GM21528 (cell line): Measurements from ENCODE around the gene MRC1.

Experiments
- ATAC-seq: cut with Tn5 transposase; IDR thresholded peaks from one replicate; pipeline ENCODE4 v1.9.1; 2021; ENCODE audit warnings: mild to moderate bottlenecking, moderate library complexity; ENCODE audit not compliant: unreplicated experiment, low FRiP score

MRC1 gene

DNA sequence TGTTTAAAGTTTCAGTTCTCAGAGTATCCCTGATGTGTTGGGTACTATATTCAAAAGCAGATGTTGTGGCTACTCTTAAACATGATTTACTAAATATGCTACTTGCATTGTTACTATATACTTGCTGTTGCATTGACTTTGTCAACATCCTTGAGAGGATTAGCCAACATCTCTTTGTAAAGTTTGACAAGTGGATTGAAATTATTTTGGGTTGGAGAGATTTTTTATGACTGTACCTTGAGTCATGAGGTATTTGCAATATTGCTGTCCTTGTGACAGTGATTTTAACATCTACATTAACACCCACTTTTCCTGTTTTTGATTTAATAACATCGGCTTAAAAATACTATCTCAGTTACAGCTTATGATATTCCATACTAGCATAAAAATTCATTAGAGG is 31.9 kb downstream of the MRC1 start:
- no peak for ATAC-seq

DNA sequence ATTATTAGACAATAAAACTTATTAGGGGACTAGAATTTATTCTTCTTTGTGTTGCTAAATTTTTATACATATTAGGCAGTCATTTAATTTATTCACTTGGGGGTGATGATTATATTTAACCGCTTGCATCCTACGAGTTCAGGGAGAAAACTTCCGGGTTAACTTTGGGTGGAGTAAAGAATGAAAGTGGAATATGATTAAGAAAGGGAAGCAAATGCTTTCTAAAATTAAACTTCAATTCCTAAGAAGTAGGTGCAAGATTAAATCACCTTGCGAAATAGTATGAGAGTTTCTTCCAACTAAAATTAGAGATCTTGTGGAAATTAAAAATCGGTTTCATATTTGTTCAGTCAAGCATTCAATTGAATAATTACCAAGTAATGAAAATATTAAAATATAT is 33.5 kb downstream of the MRC1 start:
- ATAC-seq: no peak

DNA sequence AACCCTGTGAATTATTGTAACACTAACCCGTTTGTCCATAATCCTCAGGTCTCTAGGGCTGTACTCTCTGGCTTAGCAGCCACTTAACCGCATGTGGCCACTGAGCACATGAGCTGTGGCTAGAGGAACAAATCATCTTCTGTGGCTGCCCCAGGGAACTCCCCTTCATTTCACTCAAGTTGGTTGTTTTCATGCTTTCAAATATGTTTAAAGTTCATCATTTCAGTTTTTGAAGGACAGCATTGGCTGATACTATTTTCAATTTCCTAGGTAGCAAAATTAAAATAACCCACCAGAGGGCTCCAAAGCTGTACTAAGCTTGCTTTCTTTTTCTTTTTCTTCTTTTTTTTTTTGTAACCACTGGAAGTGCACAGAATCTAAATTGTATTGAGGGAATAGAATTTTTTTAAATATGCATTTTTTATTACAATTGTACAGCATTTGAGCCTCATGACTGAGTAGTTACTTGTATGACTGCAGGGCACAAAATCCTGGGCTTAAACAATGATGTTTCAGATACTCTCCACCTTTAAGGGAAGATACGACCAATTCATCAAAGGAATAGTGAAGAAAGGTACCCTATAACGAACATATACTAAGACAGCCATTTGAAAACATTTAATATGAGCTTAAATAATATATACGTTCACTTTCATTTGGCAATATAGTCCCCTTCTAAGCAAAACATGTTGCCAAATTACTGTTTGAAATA is 38.6 kb downstream of the MRC1 start:
- no peak for ATAC-seq

DNA sequence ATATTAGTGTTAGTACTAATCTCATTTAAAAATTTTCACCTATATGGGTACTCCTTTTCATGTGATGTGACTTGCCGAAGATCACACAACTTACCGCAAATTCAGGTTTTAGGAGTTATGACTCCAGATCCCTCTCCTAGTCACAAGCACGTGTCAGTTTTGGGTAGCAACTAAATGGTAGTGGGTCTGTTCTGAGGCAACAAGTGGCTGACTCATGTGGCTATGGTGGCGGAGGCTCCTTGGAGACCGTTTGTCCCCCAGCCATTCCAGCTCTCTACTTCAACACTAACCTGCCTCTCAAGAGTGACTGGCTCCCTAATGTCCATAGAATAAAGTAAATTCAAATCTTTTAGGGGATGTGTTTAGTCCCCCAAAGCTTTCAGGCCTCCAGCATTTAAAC is 39.5 kb downstream of the MRC1 start:
- no peak for ATAC-seq

DNA sequence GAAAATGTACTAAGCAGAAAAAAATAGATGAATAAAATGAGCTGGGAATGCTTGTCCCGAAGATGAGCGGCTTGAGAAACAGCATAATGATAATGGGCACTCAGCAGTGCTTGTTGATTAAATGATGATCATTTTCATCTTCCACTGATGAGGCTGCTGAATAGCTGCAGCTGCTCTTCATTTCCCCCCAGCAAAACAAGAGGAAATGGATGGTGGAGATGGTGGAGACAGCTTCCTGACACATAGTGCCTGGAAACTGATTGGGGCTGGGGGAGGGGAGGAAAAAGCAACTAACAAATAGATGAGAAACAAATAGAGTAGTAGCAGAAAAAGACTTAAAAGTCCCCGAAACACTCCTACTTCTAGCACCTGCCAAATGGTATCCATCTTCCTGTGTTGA is 41.4 kb downstream of the MRC1 start:
- ATAC-seq: no peak

DNA sequence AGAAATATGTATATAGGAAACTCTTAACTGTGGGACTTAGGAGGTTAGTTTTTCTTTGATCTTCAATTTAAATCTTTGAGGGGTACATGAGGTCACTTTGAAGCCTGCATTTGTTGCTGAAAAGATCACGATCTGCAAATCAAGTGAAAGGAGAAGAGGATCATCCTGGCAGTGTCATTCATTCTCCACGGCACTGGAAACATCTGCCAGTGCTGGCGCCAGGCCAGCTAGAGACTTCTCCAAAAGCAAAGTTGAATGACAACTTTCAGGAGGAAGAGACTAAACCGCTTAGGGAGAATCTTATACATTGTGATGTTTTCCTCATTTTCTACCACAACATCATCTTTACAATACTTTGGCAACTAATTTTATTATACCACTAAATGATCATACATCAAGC is 42.5 kb downstream of the MRC1 start:
- no peak for ATAC-seq

DNA sequence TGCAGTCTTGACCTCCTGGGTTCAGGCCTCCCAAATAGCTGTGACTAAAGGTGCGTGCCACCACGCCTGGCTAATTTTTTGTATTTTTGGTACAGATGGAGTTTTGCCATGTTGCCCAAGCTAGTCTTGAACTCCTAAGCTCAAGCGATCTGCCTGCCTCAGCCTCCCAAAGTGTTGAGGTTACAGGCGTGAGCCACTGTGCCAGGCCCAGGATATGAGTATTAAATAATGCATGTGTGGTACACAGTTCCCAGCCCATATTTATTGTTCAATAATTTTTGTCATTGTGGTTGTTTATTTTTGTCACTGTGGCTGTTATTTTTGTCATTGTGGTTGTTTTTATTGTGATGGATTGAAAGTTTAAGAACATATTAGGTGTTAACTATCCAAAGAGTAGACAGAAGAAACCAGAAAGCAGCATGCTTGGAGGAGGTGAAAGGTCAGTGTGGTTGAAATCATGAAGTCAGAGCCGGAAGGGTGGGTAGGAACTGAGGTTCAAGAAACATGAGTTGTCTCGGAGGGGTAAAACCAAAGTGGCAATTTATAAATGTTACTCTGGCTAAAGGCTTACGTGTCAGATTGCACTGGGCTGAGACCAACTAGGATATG is 45.0 kb downstream of the MRC1 start:
- no peak for ATAC-seq

DNA sequence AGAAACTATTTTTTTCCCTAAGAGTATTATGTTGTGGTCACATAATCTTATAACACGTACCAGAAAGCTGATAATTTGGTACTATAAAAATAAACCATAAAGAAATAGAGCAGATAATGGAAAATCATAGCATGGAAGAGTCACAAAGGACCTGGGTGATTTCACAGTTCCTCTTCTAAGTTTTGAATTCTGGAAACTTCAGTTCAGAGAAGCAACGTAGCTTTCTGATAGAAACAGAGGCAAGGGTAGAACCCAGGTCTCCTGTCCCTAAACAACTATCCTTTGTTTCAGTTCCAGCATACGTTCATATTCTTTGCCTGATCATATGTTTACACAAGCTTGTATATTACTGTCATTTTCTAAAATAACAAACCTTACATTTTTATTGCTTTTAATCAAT is 47.9 kb downstream of the MRC1 start:
- ATAC-seq: no peak

DNA sequence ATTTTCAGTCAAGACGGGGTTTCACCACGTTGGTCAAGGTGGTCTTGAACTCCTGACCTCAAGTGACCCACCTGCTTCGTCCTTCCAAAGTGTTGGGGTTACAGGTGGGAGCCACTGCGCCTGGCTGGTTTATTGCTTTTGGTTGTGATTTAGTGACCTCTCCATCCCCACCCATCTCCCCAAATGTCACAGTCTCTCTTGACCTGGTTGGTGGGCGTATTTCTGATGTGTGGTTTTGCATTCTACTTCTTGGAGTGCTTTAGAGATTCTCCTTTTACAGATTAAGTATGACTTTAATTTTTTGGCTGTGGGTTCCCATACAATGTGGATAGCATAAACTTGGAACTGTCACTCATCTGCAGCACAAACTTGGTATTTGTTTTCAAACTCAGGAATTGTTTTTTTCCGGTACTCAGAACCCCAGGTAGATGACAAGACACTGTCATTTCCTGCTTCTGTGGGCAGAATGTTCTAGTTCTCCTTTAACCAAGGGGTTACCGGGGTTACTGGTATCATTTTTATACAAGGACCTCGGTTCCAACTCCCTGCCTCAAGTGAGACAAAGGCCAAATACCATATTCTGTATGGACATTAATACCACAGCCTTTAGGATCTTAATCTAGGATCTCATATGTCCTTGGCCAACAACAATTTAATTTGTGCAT is 50.5 kb downstream of the MRC1 start:
- ATAC-seq: no peak

DNA sequence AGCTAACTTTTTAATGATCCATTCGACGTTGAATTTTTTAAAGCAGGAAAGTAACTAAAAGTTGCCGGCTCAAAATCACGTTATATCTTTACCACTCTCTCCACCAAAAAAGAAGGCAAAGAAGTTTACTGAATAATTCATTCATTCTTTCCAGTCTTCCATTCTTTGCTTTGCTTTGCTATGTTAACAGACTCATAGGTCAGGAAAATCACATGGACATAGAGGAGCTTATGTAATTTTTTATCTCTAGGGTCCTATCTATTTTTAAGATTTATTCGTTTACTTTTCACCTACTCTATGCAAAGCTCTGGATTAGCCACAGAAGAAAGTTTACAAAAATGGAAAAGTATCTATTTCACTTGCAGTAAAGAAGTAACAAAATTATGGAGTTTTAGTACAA is 52.6 kb downstream of the MRC1 start:
- no peak for ATAC-seq

DNA sequence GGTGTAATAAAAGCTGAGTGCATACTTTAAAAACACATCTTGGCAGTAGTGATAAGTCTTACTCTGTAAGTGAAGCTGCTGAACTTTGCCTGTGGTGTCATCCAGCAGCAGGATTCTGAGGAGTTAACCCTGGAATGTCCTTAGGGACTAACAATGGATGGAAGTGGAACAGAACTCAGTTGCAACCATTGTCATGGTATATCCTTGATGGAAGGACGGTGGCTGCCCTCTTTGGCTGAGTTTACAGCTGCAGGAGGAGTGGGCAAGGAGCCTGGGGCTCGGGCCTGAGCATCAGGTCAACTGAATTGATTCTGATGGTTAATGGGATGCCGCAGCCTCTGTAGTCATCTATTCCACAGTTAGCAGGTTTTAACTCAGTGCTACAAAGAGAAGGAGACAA is 56.2 kb downstream of the MRC1 start:
- no peak for ATAC-seq

DNA sequence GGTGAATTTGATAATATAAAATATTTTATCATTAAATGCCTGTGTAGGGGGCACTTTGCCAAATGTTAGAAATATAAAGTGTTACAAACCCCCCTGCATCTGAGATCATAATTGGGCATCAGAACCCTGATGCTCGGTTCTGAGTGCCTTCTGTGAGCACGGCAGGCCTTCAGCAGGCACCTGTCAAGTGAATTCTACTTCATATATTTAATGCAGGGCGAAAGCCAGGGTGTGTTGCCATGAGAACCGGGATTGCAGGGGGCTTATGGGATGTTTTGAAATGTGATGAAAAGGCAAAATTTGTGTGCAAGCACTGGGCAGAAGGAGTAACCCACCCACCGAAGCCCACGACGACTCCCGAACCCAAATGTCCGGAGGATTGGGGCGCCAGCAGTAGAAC is 57.2 kb downstream of the MRC1 start:
- ATAC-seq: no peak

DNA sequence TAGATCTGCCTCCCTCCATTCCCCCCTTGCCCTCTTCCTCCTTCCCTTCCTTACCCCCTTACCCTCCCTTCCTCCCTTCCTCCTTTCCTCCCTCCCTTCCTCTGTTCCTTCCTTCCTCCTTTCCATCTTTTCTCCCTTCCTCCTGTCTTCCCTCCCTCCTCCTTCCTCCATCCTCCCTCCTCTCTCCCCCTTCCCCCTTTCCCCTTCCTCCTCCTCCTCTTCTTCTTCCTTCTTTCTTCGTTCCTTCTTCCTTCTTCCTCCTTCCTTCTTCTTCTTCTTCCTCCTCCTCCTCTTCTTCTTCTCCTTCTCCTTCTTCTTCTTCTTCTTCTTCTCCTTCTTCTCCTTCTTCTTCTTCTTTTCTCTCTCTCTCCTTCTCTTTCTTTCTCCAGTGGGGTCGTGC is 57.9 kb downstream of the MRC1 start:
- no peak for ATAC-seq

DNA sequence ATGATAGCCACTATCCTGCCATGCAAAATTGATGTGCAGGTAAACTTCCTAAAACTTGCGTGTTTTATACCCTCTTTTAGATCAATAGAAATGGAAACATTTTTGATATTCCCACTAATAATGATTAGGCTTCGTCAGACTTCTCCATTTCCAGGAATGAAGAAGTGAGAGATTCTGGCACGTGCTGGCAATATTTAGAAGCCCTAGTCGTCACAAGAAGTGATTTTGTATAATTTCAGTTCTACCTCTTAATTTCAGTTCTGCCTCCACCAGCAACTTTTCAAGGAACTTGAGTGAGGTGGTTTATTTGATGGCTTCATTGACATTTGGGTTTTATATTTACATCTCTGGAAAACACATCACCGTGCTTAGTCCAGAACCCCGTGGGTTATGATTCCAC is 61.9 kb downstream of the MRC1 start:
- no peak for ATAC-seq

DNA sequence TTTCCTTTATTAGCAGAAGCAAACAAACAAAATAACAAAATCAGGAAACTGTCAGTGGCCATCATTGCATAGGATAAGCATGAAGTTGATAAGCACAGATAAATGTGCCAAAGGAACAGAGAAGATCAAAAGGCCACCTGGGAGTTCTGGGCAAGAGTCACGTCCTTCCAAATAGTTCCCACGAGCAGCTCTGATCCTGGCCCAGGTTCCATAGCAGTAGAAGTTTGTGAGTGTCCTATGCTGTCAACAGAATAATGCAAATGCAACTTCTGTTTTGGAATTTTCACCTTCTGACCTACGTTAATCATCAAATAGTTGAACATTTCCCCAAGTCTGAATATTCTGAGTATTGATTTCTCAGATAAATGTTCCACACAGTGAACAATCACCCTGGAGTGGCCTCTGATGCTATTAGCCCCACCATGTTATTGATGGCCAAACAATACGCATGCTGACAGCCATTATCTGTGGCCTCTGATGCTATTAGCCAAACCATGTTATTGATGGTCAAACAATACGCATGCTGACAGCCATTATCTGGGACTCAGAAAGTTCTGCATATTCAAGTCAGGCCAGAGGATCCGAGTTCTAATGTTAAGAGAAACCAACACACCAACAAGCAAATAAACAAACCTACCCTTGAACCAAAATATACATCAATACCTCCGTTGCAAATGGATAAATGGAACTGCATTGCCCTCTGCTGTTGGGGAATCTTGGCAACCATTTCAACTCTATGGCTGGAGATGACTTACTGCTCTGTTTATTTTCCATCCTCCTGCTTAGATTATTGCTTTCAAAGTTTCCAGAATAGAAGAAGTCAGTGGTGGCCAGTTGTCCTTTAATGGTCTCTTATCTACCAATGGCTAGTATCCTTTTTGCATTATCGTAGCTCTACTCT is 63.3 kb downstream of the MRC1 start:
- ATAC-seq: no peak

DNA sequence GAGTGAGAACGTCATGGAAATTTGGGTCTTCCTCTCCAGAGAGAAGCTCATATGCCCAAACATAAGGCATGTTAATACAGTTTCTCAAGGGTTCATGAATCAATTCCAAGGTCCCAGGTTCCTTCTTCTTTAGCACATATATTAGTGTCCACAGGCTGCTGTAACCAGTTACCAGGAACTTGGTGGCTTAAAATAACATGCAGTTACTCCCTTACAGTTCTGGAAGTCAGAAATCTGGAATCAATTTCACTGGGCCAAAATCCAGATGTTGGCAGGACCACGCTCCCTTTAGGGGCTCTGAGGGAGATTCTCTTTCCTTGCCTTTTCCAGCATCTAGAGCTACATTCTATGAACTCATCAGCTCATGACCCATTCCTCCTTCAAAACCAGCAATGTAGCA is 64.8 kb downstream of the MRC1 start:
- ATAC-seq: no peak

DNA sequence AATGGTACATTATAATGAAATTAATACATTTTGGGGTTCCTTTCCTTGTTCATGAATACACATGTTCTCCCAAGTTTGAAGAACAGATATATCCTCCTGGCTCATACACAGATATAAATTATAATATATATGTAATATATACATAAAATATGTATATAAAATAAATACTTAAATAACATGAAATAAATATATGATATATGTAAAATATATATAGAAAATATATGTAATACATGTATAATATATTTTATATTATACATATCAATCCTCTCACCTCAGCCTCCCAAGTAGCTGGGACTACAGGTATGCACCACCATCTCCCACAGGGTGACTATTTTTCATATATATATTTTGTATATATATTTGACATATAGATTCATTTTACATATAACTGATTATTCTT is 68.0 kb downstream of the MRC1 start:
- no peak for ATAC-seq

DNA sequence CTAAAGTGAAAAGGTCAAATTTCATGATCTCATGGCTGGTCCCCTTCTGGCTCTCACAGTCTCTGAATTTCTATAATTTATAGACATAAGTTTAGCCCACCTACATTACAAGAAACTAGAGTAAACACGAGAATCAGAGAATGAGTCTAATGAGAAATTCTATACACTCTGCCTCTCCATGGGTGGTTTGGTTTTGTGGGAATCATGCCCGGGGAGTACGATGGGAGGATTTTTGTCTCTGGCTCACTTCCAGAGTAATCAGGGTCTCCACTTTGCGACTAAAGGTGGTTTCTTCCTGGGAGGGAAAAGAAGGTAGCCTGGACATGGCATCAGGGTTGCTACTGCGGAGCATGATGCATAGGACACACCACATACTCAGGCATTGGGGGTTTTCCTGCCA is 69.7 kb downstream of the MRC1 start:
- no peak for ATAC-seq

DNA sequence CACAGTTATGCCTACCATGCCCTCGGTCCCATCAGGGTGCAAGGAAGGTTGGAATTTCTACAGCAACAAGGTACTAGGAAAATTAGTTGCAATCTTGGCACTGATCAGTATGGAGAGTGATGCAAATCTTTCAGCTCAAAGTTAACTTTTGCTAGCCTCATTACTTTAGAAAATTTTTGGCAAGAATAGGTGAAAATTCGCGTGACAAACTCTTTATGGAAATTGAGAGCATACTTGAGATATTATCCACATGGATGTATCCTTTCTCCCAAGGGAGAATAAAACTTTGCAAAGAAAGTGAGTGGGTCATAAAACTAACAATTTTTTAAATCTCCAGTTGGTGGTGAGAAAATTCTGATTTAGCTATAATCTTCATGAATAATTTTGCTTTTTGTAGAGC is 71.5 kb downstream of the MRC1 start:
- no peak for ATAC-seq

DNA sequence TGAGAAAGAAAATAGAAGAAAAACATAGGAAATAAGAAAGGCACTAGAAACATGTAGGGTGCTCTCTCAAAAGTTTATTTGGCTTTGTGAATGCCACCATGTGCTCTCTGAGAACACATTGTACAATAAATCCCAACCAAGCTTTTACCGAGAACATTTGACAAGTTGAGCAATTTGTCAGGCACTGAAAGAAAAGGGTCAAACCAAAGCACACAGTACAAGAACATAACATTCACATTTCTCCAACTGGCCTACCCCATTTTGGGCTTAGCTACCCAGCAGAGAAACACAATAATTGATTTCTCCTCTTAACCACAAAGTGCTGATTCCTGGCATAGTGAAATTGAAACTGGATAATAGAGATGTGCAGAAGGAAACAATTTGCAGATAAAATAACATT is 73.4 kb downstream of the MRC1 start:
- no peak for ATAC-seq

DNA sequence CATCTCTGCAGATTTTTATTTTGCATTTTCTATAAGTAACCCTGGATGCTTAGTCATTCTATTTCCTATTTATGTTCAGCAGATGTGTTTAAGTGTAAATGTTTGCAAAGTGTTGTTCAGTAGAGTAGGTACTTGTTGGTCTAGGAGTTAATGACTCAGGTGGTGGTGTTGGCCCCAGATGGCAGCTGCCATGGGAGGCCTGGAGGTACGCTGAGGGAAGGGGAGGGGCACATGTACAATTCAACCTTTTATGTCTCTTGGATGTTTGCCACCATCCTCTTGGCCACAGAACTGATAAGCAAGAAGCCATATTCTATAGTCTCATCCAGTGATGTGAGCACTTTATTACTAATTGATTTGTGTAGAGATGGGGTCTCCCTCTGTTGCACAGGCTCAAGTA is 74.5 kb downstream of the MRC1 start:
- no peak for ATAC-seq
